ENCODE measurements around the gene BRD3OS. TPM values are rescaled to one million over a fixed set of nuclear protein-coding genes. Genes with fewer than 3 reads are reported as not detected.

Gene BRD3OS
- total RNA-seq, 1 donor from 2014 or later = 31.6 TPM

- H3K4me3 Mint-ChIP-seq (ENCODE audit: unreplicated experiment) = no peak overlapping the region
- peaks cover 8% of the 10 kb centered on the region for H3K36me3 Mint-ChIP-seq (ENCODE audit: unreplicated experiment)
- no peak for TF ChIP-seq CTCF (IDR thresholded peaks at IDR 0.05; ENCODE audit: partially characterized antibody, unreplicated experiment)
- H3K9me3 Mint-ChIP-seq (ENCODE audit: unreplicated experiment) = peaks cover 3% of the 10 kb centered on the region
- peaks cover 1% of the 10 kb centered on the region for H3K27me3 Mint-ChIP-seq (ENCODE audit: unreplicated experiment)
- peaks cover 9% of the 10 kb centered on the region for H3K4me1 Mint-ChIP-seq (ENCODE audit: low read depth, unreplicated experiment)
- peak overlapping the region; percentile 12 for H3K27ac Mint-ChIP-seq (ENCODE audit: unreplicated experiment)
- DNase-seq = no peak
These were observed 18.3 kb downstream of the BRD3OS start for GRCh38 chr9:134043531-134043988.

- H3K4me3 Mint-ChIP-seq (ENCODE audit: unreplicated experiment) = no peak overlapping the region
- TF ChIP-seq CTCF (IDR thresholded peaks at IDR 0.05; ENCODE audit: partially characterized antibody, unreplicated experiment) = no peak
- no peak overlapping the region for H3K27ac Mint-ChIP-seq (ENCODE audit: unreplicated experiment)
- no peaks in the 10 kb centered on the region for H3K36me3 Mint-ChIP-seq (ENCODE audit: unreplicated experiment)
- peaks cover 3% of the 10 kb centered on the region for H3K9me3 Mint-ChIP-seq (ENCODE audit: unreplicated experiment)
- peaks cover 1% of the 10 kb centered on the region for H3K27me3 Mint-ChIP-seq (ENCODE audit: unreplicated experiment)
- peaks cover 9% of the 10 kb centered on the region for H3K4me1 Mint-ChIP-seq (ENCODE audit: low read depth, unreplicated experiment)
- DNase-seq = no peak
These were observed 19.7 kb downstream of the BRD3OS start for GRCh38 chr9:134044944-134045343.

GRCh38 chr9:134045841-134046544 is 20.7 kb downstream of the BRD3OS start:
- H3K4me1 Mint-ChIP-seq (ENCODE audit: low read depth, unreplicated experiment) = peaks cover 9% of the 10 kb centered on the region
- H3K27ac Mint-ChIP-seq (ENCODE audit: unreplicated experiment) = no peak overlapping the region
- no peak for TF ChIP-seq CTCF (IDR thresholded peaks at IDR 0.05; ENCODE audit: partially characterized antibody, unreplicated experiment)
- peaks cover 3% of the 10 kb centered on the region for H3K9me3 Mint-ChIP-seq (ENCODE audit: unreplicated experiment)
- H3K27me3 Mint-ChIP-seq (ENCODE audit: unreplicated experiment) = peaks cover 2% of the 10 kb centered on the region
- DNase-seq = no peak
- H3K36me3 Mint-ChIP-seq (ENCODE audit: unreplicated experiment) = no peaks in the 10 kb centered on the region
- H3K4me3 Mint-ChIP-seq (ENCODE audit: unreplicated experiment) = no peak overlapping the region

GRCh38 chr9:134046894-134047681 is 21.8 kb downstream of the BRD3OS start:
- TF ChIP-seq CTCF (IDR thresholded peaks at IDR 0.05; ENCODE audit: partially characterized antibody, unreplicated experiment) = no peak
- Mint-ChIP-seq H3K9me3 (ENCODE audit: unreplicated experiment) (peaks cover 7% of the 10 kb centered on the region), H3K4me3 (ENCODE audit: unreplicated experiment) (no peak overlapping the region), H3K36me3 (ENCODE audit: unreplicated experiment) (no peaks in the 10 kb centered on the region), H3K27me3 (ENCODE audit: unreplicated experiment) (peaks cover 4% of the 10 kb centered on the region), H3K4me1 (ENCODE audit: low read depth, unreplicated experiment) (peaks cover 12% of the 10 kb centered on the region), H3K27ac (ENCODE audit: unreplicated experiment) (no peak overlapping the region)
- DNase-seq = no peak

All from glutamatergic neuron (in vitro differentiated cells).